Measurements from ENCODE around the gene SRGAP3.

Gene SRGAP3

DNA sequence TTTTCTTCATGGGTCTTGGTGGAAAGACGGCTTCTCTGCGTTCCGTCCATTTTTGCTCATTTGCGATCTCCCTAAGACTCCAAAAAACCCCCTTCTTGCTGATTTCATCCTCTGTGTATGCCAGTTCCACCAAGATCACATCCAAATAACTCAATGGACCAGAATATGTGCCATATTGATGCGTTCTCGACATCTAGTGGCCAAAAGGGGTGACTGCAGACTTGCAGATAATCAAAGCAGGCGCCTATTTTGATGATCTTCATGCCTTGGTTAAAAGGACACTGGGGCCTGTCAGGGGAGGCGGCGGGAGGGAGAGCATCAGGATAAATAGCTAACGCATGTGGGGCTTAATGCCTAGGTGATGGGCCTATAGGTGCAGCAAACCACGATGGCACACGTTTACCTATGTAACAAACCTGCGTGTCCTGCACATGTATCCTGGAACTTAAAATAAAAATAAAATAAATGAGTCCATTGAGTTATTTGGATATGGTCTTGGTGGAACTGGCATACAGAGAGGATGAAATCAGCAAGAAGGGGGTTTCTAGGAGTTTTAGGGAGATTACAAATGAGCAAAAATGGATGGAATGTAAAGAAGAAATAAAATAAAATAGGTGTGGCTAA lies 182.0 kb downstream of the SRGAP3 start:
- in situ Hi-C loops (cut with MboI; ENCODE audit: low sequenced_read_pairs) = no loop called here

DNA sequence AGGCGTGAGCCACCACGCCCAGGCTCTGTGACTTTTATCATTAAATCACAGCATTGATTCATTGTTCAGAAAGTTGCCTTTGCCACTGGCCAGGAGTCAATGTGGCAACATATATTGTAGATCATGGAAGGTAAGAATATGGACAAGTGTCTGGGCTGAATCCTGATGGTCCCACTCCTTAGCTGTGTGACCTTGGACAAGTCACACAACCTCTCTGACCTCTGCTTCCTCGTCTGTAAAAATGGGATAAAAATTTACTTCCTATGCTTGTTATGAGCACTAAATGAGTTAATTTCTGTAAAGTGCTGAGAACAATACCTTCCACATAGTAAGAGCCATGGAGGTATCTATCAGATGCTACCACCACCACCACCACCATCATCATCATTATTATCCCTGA lies 182.7 kb downstream of the SRGAP3 start:
- in situ Hi-C loops (cut with MboI; ENCODE audit: low sequenced_read_pairs) = no loop called here

DNA sequence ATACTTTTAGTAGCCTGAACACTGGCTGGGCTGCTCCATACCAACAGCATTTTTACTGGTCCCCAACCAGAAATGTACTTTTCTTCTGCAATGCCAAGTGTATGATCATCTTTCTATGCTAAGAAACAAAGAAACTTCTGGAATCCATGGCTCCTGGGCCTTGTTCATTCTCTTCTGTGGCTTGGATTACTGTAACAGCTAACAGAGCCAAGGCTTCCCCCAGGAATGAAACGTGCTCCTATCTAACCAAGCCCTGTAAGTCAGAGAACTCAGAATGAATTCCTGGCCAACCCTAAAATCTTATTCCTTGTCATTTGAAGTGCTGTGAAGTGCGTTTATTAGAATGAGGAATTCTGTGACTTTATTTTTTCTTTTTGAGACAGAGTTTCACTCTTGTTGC lies 183.3 kb downstream of the SRGAP3 start:
- in situ Hi-C loops (cut with MboI; ENCODE audit: low sequenced_read_pairs) = no loop called here

DNA sequence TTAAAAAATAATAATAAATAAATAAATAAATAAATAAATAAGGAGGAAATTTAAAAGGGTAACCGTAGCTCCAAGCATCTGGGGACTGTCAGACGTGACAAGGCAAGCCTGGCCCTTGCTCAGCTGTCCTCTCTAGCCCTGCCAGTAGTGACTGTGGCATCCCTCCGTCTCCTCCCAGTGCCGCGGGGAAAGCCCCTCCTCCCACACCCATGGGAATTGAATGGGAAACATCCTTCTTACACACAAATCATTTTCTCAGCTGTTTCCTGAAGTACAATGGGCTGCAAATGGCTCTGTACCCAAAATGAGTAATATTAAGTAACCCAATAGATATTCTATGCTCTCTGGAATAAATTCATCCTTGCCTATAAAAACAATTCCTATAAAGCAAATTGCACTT lies 184.6 kb downstream of the SRGAP3 start:
- in situ Hi-C loops (cut with MboI; ENCODE audit: low sequenced_read_pairs) = no loop called here

DNA sequence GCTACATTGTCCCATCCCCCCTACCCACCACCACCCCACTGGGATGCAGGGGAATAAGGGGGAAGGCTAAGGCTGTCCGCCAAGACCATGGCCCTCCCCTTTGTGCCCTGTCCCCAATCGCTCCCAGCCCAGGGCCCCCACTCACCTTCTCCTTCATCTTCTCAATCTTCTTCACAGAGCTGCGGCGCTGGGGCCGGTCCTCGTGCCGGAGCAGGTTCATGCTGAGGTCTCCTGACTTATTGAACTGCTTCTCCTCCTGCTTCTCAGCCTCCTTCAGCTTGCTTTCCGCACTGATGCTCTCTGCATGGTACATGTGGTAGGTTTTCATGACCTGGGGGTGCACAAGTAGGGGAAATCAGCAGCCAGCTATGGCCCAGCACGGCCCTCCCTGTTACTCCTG lies 185.2 kb downstream of the SRGAP3 start:
- in situ Hi-C loops (cut with MboI; ENCODE audit: low sequenced_read_pairs) = no loop called here

DNA sequence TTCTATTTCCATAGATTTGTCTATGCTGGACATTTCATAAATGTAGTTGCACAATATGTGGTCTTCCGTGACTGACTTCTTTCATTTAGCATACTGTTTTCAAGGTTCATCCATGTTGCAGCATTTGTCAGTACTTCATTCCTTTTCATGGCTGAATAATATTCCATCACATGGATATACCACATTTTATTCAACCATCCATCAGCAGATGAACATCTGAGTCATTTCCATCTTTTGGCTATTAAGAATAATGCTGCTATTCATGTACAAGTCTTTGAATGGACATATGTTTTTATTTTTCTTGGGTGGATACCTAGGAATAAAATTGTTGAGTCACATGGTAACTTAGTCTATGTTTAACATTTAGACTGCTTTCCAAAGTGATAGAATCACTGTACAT lies 186.9 kb downstream of the SRGAP3 start:
- in situ Hi-C loops (cut with MboI; ENCODE audit: low sequenced_read_pairs) = no loop called here

DNA sequence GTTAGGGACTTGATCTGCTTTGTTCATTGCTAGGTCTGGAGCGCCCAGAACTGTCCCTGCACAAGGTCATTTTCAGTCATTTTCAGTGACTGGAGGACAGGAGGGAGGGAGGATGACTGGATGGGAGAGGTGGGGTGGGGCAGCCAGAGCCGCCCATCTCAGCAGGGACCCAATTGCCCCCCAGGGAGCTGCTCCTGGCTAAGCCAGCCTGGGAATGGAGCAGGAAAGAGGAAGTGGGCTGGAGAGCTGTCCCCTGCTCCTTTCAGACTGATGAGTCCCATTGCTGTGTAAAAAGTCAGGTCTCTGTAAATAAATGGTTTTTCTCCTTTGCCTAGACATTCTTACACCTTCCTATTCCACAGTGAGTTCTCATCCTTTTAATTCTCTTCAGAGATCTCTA lies 187.8 kb downstream of the SRGAP3 start:
- in situ Hi-C loops (cut with MboI; ENCODE audit: low sequenced_read_pairs) = no loop called here

DNA sequence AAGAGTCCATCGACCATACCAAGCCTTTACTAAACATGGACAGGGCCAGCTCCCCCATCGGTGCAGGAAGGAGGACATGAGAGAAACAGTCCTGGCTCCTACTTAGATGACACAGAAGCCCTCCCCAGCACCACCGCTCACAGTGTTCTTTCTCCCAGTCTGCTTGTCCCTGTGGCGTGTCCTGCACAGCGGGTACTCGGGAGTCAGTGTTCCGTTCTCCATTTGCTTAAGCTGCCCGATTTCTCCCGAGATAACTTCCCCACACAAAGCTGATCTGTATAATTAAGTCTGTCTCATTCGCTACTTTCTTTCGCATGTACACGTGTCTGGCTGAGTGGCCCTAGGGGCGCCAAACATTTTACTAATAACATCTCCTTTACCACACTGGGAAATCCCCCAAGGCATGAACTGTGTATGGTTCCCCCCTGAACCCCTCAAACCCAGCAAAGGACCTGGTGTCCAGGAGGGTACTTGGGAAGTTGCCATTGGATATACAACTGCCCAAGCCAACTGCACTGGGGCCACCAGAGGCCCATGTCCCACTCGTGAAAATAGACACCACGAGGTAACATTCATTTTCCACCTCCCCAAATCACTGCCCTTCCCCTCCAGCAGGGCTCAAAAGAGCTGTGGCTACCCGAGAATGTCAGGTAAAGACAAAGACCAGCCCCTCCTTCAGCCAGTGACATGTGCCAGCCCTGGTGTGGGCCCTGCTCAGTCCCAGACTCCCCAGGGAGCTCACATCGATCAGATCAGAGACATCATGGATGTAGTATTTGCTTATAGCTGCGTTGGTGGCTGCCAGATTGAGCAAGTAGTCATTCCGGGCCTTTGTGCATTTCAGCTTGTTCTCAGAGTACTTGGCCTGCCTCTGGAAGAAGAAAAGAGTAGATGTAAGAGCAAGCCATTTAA lies 189.7 kb downstream of the SRGAP3 start:
- in situ Hi-C loops (cut with MboI; ENCODE audit: low sequenced_read_pairs) = no loop called here

DNA sequence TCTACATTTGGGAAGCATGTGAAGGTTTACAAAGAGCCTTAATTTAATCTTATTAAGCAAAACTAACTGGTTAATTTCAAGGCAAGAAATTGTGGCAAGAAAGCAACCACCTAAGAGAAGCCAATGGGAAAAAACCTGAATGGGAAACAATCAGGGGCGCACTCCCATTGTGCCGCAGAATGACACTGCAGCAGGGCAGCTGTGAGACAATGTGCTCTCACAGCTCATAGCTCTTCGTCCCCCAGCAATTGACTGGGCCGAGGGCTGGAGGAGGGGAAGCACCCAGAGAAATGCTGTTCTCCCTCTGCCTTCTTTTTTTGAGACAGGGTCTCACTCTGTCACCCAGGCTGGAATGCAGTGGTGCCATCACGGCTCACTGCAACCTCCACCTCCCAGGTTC lies 192.9 kb downstream of the SRGAP3 start:
- in situ Hi-C loops (cut with MboI; ENCODE audit: low sequenced_read_pairs) = no loop called here

DNA sequence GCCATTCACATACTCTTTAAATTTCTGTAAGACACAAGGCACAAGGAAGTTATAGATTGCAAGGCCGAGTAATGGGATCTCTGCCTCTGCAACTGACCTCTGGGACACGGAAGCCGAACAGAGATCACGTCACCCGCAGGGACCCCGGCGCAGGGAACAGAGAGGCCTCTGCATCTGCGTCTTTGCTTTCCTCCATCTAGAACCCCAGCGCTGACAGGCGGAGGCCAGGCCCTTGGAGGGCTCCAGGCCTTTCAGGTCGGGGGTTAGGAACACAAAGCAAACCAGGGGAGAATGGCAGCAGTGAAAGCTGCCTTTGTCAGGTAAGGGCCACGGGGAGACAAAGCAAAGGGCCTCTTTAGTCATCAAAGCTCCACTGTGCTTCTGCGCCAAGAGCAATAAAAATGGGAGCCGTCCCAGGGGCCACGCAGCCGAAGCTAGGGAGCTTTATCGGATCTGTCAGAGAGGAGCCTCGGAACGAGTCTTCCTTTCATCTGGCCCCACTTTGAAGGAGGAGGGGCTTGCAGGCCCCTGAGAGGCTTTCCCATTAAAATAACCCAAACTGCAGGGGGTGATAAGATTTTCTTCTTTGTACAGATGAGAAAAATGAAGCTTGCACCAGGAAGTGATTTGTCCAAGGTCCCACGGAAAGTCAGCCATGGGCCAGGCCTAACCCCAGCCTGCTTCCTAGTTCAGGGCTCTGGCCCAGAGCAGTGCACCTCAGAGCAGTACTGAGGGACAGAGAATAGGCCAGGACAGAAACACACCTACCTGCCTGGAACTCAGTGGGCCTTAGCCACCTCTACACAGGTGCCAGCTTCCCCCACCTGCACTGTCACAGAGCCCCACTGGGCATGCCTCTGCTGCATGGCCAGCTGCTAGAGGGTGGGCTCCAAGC lies 201.7 kb downstream of the SRGAP3 start:
- in situ Hi-C loops (cut with MboI; ENCODE audit: low sequenced_read_pairs) = no loop called here

DNA sequence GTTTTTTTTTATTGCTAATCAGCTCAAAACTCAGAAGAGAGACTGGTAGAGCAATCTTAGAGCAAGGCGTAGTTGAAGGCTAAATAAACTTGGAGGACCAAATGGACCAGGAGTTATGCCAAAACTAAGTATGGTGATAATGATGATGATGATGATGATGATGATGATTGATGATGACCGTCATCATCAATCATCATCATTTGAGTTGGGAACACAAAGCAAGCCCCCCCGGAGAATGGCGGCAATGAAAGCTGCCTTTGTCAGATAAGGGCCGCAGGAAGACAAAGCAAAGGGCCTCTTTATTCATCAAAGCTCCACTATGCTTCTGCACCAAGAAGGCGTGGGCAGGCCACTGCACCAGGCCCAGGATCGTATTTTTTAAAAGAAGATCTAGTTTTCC lies 204.1 kb downstream of the SRGAP3 start:
- in situ Hi-C loops (cut with MboI; ENCODE audit: low sequenced_read_pairs) = no loop called here

DNA sequence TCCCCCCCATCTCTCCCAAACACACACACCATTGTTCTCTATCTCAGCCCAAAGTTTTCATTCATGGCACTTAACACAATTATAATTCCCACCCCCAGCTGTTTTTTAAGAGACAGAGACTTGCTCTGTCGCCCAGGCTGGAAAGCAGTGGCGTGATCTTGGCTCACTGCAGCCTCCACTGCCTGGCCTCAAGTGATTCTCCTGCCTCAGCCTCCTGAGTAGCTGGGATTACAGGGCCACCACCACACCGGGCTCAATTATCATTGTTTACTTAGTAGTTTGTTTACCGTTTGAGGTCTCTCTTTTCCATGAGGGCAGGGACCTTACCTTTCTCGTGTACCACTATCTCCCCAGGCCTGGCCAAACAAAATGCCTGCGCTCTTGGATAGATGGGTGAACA lies 206.4 kb downstream of the SRGAP3 start:
- in situ Hi-C loops (cut with MboI; ENCODE audit: low sequenced_read_pairs) = no loop called here

DNA sequence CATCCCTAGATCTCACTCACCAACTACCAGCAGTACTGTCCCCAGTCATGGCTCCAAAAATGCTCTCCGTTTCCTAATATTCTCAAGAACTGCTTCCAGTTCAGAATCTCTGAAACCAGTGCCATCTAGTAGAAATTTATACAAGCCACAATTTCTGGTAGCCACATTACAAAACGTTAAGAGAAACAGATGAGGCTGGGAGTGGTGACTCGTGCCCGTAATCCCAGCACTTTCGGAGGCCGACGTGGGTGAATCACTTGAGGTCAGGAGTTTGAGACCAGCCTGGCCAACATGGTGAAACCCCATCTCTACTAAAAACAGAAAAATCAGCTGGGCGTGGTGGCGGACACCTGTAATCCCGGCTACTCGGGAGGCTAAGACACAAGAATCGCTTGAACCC lies 207.8 kb downstream of the SRGAP3 start:
- in situ Hi-C loops (cut with MboI; ENCODE audit: low sequenced_read_pairs) = no loop called here

DNA sequence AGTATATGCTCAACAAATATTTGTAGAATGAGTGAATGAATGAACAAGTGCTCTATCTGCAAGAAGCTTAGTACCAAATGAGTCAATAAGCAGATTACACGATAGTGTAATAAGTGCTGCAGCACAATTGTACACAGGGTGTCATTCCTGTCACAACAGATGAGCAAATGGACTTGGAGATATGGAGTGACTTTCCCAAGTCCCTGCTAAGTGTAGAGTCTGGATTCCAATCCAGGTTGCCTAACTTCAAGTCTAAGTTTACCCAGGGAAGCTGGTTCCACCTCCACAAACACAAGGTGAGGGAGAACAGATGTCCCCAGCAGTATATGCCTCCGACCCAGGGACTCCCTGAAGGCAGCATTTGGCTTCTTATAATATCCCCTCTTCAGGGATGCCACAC lies 208.4 kb downstream of the SRGAP3 start:
- in situ Hi-C loops (cut with MboI; ENCODE audit: low sequenced_read_pairs) = no loop called here

DNA sequence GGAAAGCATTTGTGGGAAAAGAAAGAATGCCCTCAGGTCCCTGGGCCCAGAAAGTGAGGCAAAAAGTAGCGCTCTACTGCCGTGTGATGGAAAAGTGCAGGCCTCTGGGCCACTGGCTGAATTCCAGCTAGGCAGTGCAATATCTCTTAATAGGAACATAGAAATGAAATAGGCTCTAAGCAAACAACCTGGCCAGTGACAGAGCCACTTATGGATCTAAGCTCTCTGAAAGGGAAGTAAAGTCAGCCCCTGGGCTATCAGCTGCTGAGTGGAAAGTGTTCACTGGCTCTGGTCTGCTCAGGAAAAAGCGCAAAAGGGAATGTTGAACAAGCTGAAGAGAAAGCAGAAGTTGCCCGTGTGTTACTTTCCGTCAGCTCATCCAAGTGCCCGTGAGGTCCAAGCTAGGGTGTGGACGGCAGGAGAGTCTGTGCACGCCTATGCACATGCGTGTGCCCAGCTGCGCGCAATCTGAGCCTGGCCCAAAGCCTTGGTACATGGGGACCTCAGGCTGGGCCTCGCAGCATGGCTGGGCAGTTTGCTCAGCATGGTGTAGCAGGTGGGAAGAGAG lies 212.2 kb downstream of the SRGAP3 start:
- in situ Hi-C loops (cut with MboI; ENCODE audit: low sequenced_read_pairs) = no loop called here

DNA sequence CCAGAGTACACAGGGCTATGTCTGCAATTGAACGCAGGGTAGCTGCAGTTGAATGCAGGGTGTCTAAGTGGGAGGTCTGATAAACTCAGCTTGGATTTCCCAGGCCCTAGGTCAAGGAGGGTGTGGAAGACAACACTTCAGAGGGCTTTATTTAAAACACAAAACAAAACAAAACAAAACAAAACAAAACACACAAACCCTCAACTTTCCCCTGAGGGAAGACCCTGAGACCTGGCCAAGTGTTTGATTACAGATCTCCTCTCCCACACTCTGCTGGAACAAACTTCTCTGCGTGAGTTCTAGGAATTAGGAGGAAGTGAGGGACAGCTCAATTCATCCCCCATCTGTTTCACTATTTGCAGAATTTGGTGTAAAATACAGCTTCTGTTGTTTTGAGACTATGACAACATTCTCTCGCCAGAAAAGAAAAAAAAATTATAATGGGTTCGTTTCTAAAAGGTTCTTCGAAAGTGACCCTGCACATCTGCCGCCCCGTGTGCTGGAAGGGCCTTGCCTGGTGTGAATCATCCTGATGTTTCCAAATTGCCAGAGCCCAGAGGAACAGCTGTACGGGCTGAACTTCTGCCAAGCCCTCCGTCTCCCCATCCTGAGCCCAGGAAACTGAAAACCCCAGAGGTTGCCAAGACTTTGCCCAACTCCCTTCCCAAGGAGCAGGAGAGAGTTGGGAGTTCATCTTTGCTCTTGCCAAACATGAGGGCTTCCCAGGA lies 212.9 kb downstream of the SRGAP3 start:
- in situ Hi-C loops (cut with MboI; ENCODE audit: low sequenced_read_pairs) = no loop called here

DNA sequence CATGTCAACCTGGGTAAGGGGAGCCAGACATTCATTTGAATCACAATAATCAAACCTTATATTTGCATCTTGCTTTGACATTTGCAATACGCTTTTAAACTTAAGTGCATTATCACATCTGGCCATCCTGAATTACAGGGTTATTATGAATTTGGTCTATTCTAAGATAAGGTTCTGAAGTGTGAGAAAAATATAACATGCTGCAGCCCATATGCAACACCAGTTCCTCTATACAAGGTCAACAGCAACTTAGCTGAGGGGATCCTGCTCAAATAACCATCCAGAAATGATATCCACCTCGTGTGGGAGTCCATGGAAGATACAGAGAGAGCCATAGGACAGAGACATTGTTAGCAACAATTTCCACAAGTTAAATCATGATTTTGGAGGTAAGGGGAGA lies 213.5 kb downstream of the SRGAP3 start:
- in situ Hi-C loops (cut with MboI; ENCODE audit: low sequenced_read_pairs) = no loop called here

DNA sequence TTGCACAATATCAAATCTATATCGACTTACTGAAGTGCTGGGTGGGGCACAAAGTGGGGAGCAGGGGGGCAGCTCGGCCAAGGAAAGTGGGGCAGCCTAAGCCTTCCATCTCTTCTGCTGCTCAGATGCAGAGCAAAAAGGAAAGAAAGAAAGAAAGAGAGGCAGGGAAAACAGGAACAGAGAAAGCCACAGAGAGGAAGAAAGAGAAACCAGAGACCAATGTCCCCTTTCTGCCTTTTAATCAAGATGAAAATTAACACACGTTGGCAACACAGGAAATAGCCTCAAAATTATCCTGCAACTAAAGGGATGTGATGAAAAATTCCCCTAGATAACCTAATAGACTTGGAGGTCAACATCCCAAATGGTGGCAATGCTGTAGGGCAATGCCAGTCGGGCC lies 214.0 kb downstream of the SRGAP3 start:
- in situ Hi-C loops (cut with MboI; ENCODE audit: low sequenced_read_pairs) = no loop called here

DNA sequence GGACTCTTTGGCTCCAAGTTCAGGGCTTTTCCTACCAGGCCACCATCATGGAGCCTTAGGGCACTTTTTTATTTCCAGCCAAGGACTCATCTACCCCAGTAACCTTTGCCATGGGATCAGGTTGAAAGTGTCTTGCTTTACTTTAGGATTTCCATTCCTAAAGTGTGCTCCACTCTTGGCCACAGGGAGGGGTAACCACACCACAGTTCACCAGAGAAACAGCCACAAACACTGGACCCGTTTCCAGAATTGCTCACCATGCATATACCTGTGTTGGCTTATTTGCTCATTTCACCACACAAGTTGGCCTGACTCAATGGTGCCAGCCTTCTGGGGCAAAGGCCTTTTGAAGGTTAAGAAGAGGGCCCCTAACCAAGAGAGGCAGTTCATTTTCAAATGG lies 215.6 kb downstream of the SRGAP3 start:
- in situ Hi-C loops (cut with MboI; ENCODE audit: low sequenced_read_pairs) = no loop called here

DNA sequence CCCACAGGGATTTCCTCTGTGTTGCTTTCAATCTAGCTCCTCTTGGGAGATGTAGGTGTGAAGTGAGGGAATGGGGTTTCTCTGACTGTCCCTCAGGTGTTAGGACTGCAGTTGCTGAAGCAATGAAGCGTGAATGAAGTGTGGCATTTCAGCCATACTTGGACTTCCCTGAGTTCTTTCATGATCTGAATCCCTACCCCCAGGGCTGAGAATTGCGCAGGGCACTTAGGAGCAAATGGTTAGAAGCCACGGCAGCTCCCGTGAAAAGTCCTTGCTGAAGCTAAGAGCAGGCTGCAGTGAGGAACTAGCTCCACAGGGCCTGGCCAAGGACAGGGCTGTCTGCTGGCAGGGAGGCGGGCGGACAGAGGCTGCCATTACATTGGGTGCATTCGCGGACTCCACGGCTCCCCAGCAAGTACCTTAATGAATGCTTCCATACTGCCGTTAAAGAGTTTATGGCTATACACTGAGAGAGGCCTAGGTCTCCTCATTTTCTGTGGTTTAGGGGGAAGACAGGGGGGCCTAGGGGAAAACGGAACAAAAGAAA lies 217.1 kb downstream of the SRGAP3 start:
- in situ Hi-C loops (cut with MboI; ENCODE audit: low sequenced_read_pairs) = no loop called here
